A549 (cell line): ENCODE measurements around the gene LYRM7. TPM values are rescaled to one million over a fixed set of nuclear protein-coding genes. Genes with fewer than 3 reads are reported as not detected.

ENCODE experiments used
- ATAC-seq, 2 experiments: fragments of 200-7000 bp in 1 of 2; fragments of >200 bp in 1 of 2; cut with Nextera tagmentation in 1 of 2; cut with Tn5 transposase in 1 of 2; 3 replicates each; pipeline versions ENCODE4 v1.8.0 to v1.9.1; 2018 to 2020; ENCODE audit warnings: mild to moderate bottlenecking in 1 of 2, moderate library complexity in 1 of 2
- CTCF ChIA-PET: fragments of 300-600 bp; sonication (Branson Sonifier 250); formaldehyde crosslinking; extraction: SDS; loops from one replicate; lab custom pipeline; 2021; ENCODE audit warnings: antibody characterized with exemption, inconsistent platforms; lab: Yijun Ruan, JAX
- POLR2A ChIA-PET: fragments of 350-600 bp; formaldehyde crosslinking; extraction: SDS; loops from one replicate; lab custom pipeline; 2021; ENCODE audit warnings: antibody characterized with exemption, inconsistent platforms; lab: Yijun Ruan, JAX
- DNase-seq, 2 experiments: peaks; one replicate each; pipeline versions ENCODE4 v3.0.0 to v3.0.0-alpha.2; 2011 to 2016; ENCODE audit warnings: low read depth in 1 of 2, low spot score in 1 of 2
- FAIRE-seq: peaks from 2 replicates; lab custom pipeline; 2011; peaks lifted over from hg19 to GRCh38; lab: Jason Lieb, UNC
- H3K27ac ChIP-seq, 2 experiments: fragments of >200 bp; sonication (Bioruptor Twin); formaldehyde crosslinking; 3 replicates each; pipeline ENCODE4 v1.5.1; 2016 to 2017
- H3K4me1 ChIP-seq: fragments of >200 bp; sonication (Bioruptor Twin); formaldehyde crosslinking; 3 replicates; pipeline ENCODE4 v1.6.1; 2016
- H3K4me2 ChIP-seq: fragments of >200 bp; sonication (Bioruptor Twin); formaldehyde crosslinking; 3 replicates; pipeline ENCODE4 v1.6.1; 2016
- H3K4me3 ChIP-seq: fragments of >200 bp; sonication (Bioruptor Twin); formaldehyde crosslinking; 3 replicates; pipeline ENCODE4 v1.5.1; 2016
- H3K9me3 ChIP-seq: fragments of >200 bp; sonication (Bioruptor Twin); formaldehyde crosslinking; 3 replicates; pipeline ENCODE4 v1.6.1; 2016
- BHLHE40 ChIP-seq: IDR thresholded peaks from 2 replicates; pipeline ENCODE4 v1.6.1; 2012; ENCODE audit warnings: low read depth, low read length, inconsistent platforms
- CEBPB ChIP-seq, 2 experiments: fragments of >200 bp in 1 of 2; sonication (Bioruptor Twin) in 1 of 2; formaldehyde crosslinking in 1 of 2; IDR thresholded peaks; 2 replicates each; pipeline ENCODE4 v1.6.1; 2012 to 2016
- CHD2 ChIP-seq: fragments of 150-350 bp; IDR thresholded peaks from 2 replicates; pipeline ENCODE4 v1.6.1; 2014; ENCODE audit warnings: low read length; ENCODE audit not compliant: partially characterized antibody
- EHF ChIP-seq: fragments of 250-450 bp; sonication (Bioruptor Pico); IDR thresholded peaks from 2 replicates; pipeline ENCODE4 v1.5.0; 2020; ENCODE audit warnings: mild to moderate bottlenecking
- EHMT2 ChIP-seq: fragments of 200-600 bp; sonication (generic); IDR thresholded peaks from 2 replicates; pipeline ENCODE4 v1.6.1; 2016; ENCODE audit warnings: antibody characterized with exemption, low read depth, mild to moderate bottlenecking, moderate library complexity
- GATA3 ChIP-seq: IDR thresholded peaks from 2 replicates; pipeline ENCODE4 v1.6.1; 2012; ENCODE audit warnings: borderline replicate concordance
- HDAC2 ChIP-seq: fragments of 200-600 bp; sonication (generic); IDR thresholded peaks from 2 replicates; pipeline ENCODE4 v1.6.1; 2016
- HEYL ChIP-seq: fragments of 250-450 bp; sonication (Bioruptor Pico); IDR thresholded peaks from 2 replicates; pipeline ENCODE4 v1.8.0; 2021; ENCODE audit warnings: mild to moderate bottlenecking, moderate library complexity
- HOXA7 ChIP-seq: fragments of 250-450 bp; sonication (Bioruptor Pico); IDR thresholded peaks from 2 replicates; pipeline ENCODE4 v1.5.0; 2020; ENCODE audit warnings: mild to moderate bottlenecking, moderate library complexity
- HOXB13 ChIP-seq: fragments of 250-450 bp; sonication (Bioruptor Pico); IDR thresholded peaks from 2 replicates; pipeline ENCODE4 v1.5.0; 2020; ENCODE audit warnings: low read depth, mild to moderate bottlenecking, moderate library complexity
- HOXB5 ChIP-seq: fragments of 250-450 bp; sonication (Bioruptor Pico); IDR thresholded peaks from 2 replicates; pipeline ENCODE4 v1.5.0; 2020; ENCODE audit warnings: mild to moderate bottlenecking, moderate library complexity
- JUN ChIP-seq, 2 experiments: fragments of >200 bp; sonication (Bioruptor Twin); formaldehyde crosslinking; IDR thresholded peaks; 2 replicates in 1 of 2; 3 replicates in 1 of 2; pipeline ENCODE4 v1.6.1; 2016 to 2017
- KDM1A ChIP-seq: fragments of 200-600 bp; sonication (generic); IDR thresholded peaks from 2 replicates; pipeline ENCODE4 v1.6.1; 2016; ENCODE audit warnings: low read depth, mild to moderate bottlenecking
- KDM5A ChIP-seq: fragments of 200-600 bp; sonication (generic); IDR thresholded peaks from 2 replicates; pipeline ENCODE4 v1.6.1; 2016; ENCODE audit warnings: antibody characterized with exemption, mild to moderate bottlenecking
- MYC ChIP-seq: IDR thresholded peaks from 2 replicates; pipeline ENCODE4 v1.6.1; 2012; ENCODE audit warnings: mild to moderate bottlenecking, inconsistent platforms, low read length, improper control_type of control experiment, borderline replicate concordance
- NFE2L2 ChIP-seq: fragments of 150-350 bp; conservative IDR thresholded peaks from 2 replicates; pipeline ENCODE4 v1.6.1; 2014; ENCODE audit warnings: low read length
- NR3C1 ChIP-seq: fragments of >200 bp; sonication (Bioruptor Twin); formaldehyde crosslinking; IDR thresholded peaks from 3 replicates; pipeline ENCODE4 v1.6.1; 2017
- POLR2A ChIP-seq: IDR thresholded peaks from 2 replicates; pipeline ENCODE4 v1.6.1; 2012; ENCODE audit warnings: mild to moderate bottlenecking, low read length
- RAD21 ChIP-seq, 2 experiments: fragments of >200 bp in 1 of 2; sonication (Bioruptor Twin) in 1 of 2; formaldehyde crosslinking in 1 of 2; IDR thresholded peaks in 1 of 2; conservative IDR thresholded peaks in 1 of 2; 2 replicates in 1 of 2; 3 replicates in 1 of 2; pipeline ENCODE4 v1.6.1; 2012 to 2018; ENCODE audit warnings: inconsistent platforms in 1 of 2
- RFX5 ChIP-seq: fragments of 450-650 bp; IDR thresholded peaks from 2 replicates; pipeline ENCODE4 v1.7.1; 2014; ENCODE audit warnings: antibody characterized with exemption, mild to moderate bottlenecking, moderate library complexity
- SMC3 ChIP-seq: fragments of >200 bp; sonication (Bioruptor Twin); formaldehyde crosslinking; IDR thresholded peaks from 3 replicates; pipeline ENCODE4 v1.6.1; 2018; ENCODE audit warnings: inconsistent platforms
- TP53 ChIP-seq: fragments of 250-450 bp; sonication (Bioruptor Pico); IDR thresholded peaks from 2 replicates; pipeline ENCODE4 v1.5.0; 2021; ENCODE audit warnings: mild to moderate bottlenecking, moderate library complexity
- ZC3H11A ChIP-seq: fragments of 450-650 bp; IDR thresholded peaks from 2 replicates; pipeline ENCODE4 v1.6.1; 2014; ENCODE audit warnings: antibody characterized with exemption, mild to moderate bottlenecking
- ZFP36 ChIP-seq: fragments of 450-650 bp; IDR thresholded peaks from 2 replicates; pipeline ENCODE4 v1.6.1; 2014; ENCODE audit warnings: borderline replicate concordance; ENCODE audit not compliant: partially characterized antibody
- ZNF302 ChIP-seq: fragments of 250-450 bp; sonication (Bioruptor Pico); IDR thresholded peaks from 2 replicates; pipeline ENCODE4 v1.9.0; 2021; ENCODE audit warnings: inconsistent platforms, mild to moderate bottlenecking, moderate library complexity
- WGBS: methylation state at CpG from one replicate; pipeline ENCODE4 v1.1.6; 2017; ENCODE audit errors: missing lambda C conversion rate; 5-methylcytosine and 5-hydroxymethylcytosine counted together
- polyA minus RNA-seq: library from RNA; depleted of rRNA, polyadenylated mRNA; stranded (reverse); fragments of >200 nt; gene quantifications from 2 replicates; pipeline ENCODE4 v1.2.3, GENCODE V29; 2011; rRNA and poly(A)+ RNA removed
- polyA plus RNA-seq, 4 experiments: library from polyadenylated mRNA; depleted of rRNA in 3 of 4; stranded (reverse); fragments of >200 nt; fragmentation: RNase III in 1 of 4; extraction: RNeasy Plus Mini Kit Qiagen cat#74134 plus additional on column Dnase treatment in 1 of 4; gene quantifications; 2 replicates in 3 of 4; 3 replicates in 1 of 4; pipeline ENCODE4 v1.2.3, GENCODE V29; 2011 to 2017
- TF ChIP-seq, protein P1 (sequence below): IDR thresholded peaks from 2 replicates; pipeline ENCODE4 v1.6.1; 2012; ENCODE audit warnings: low read depth, borderline replicate concordance
- TF ChIP-seq, protein P2 (sequence below): fragments of 450-650 bp; IDR thresholded peaks from 2 replicates; pipeline ENCODE4 v1.6.1; 2014; ENCODE audit warnings: antibody characterized with exemption
- TF ChIP-seq, protein P3 (sequence below): fragments of >200 bp; sonication (Bioruptor Twin); formaldehyde crosslinking; IDR thresholded peaks from 3 replicates; pipeline ENCODE4 v1.5.1; 2016
- TF ChIP-seq, protein P4 (sequence below): fragments of 200-600 bp; sonication (generic); IDR thresholded peaks from 2 replicates; pipeline ENCODE4 v1.6.1; 2016; ENCODE audit warnings: antibody characterized with exemption, mild to moderate bottlenecking, moderate library complexity
- TF ChIP-seq, protein P5 (sequence below): IDR thresholded peaks from 2 replicates; pipeline ENCODE4 v1.6.1; 2012
- TF ChIP-seq, protein P6 (sequence below): fragments of >200 bp; sonication (Bioruptor Twin); formaldehyde crosslinking; IDR thresholded peaks from 3 replicates; pipeline ENCODE4 v1.6.1; 2016

The LYRM7 gene
- 4.6 and 6.2 TPM in 2 replicates for polyA plus RNA-seq (2011; rRNA removed)
- 1.2 and 1.4 TPM in 2 replicates for polyA plus RNA-seq (2012; cell fraction: cytosol; rRNA removed)
- 0.26 and 0.69 TPM in 2 replicates for polyA plus RNA-seq (2012; cell fraction: nucleus; rRNA removed)
- polyA plus RNA-seq (2017; fragmentation: RNase III; extraction: RNeasy Plus Mini Kit Qiagen cat#74134 plus additional on column Dnase treatment): 8.9 to 11.1 TPM (median 9.1 TPM) in 3 replicates
- polyA minus RNA-seq: 0.88 and 1.5 TPM in 2 replicates

DNA sequence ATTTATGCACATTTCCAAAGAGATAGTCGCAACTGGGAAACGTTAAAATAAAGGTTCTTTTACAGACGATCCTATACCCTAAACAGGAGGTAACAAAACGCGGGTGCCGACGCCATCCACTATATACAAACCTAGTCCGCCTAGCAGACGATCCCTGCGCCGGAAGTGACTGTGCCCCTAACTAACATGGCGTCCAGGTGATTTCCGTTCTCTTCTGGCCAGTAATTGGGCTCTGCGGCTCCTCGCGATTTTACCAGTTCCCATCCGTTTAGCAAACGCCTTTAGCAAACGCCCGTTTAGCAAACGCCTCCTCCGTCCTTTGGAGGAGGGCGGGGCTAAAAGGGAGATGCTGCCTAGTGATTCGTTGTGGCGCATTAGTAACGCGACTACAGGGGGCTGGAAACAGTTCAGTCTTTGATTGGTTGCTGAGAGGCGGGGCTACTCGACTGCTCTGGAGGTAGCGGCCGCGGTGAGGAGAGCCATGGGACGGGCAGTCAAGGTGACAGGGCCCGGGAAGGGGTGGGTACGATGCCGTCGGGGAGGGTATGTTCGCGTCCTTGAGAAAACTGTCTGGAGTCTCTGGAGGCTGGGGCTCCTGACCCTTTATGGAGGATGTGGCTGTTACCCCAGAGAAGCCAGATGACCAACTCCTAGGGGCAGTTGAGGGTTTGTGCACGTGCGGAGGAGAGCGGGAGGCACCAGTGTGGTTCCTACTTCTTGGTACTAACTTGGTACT, at the start of gene LYRM7:
LYRM7 (plus strand) TSS at position 405 of the 736 bp plus-strand sequence; CDS start at position 482, 77 bp downstream.
- no peaks in the 10 kb centered on the region for H3K9me3 ChIP-seq
- H3K4me2 ChIP-seq: peak within 1 kb of the TSS; percentile 92
- H3K27ac ChIP-seq: peak within 1 kb of the TSS; percentile 74 to 84
- H3K4me1 ChIP-seq: peaks cover 8% of the 10 kb centered on the region; the same call in 1 of the 3 replicates
- CTCF ChIA-PET: interaction anchor here (1.0 kb wide), 1 partner anchor 195 kb away, joined by 3 read pairs; no protein-coding TSS in a partner anchor
- 2% methylated on average over 42 of the region's 42 CpGs for WGBS
- peak; percentile 81 for FAIRE-seq
- POLR2A ChIA-PET: interaction anchor here (0.7 to 0.8 kb wide), 2 partner anchors 94 to 115 kb away, joined by 3 to 5 read pairs; no protein-coding TSS in a partner anchor
- ATAC-seq: peak; percentile 98 to 99
- peak within 1 kb of the TSS; percentile 55 for H3K4me3 ChIP-seq
- DNase-seq: peak; percentile 92 to 99
- TF ChIP-seq NR3C1 (no peak), JUN (IDR thresholded peaks at IDR 0.05) (peak in 1 of 2 experiments; percentile 84; a peak in 4 of 5 replicates), CEBPB (IDR thresholded peaks at IDR 0.05) (no peak; a peak in 1 of 4 replicates), EHF (CRISPR knock-in tag) (no peak), SMC3 (no peak), POLR2A (peak; percentile 59), HEYL (CRISPR knock-in tag) (no peak), RAD21 (conservative IDR thresholded peaks at IDR 0.05 in 1 of 2, IDR thresholded peaks at IDR 0.05 in 1 of 2) (no peak), EHMT2 (no peak), ZFP36 (no peak), ZC3H11A (no peak), CHD2 (peak; percentile 94), KDM5A (0 out of 2 replicates have a peak, but pooled peaks have one; percentile 22), HOXA7 (CRISPR knock-in tag) (no peak), TP53 (CRISPR knock-in tag) (no peak), RFX5 (peak; percentile 53; the same call in 1 of the 2 replicates), HOXB5 (CRISPR knock-in tag) (no peak), HDAC2 (no peak), NFE2L2 (no peak), HOXB13 (CRISPR knock-in tag) (no peak), GATA3 (no peak; the same call in 1 of the 2 replicates), ZNF302 (CRISPR knock-in tag) (no peak), BHLHE40 (peak; percentile 25; the same call in 1 of the 2 replicates), KDM1A (no peak), MYC (no peak)
- TF ChIP-seq, protein P1, sequence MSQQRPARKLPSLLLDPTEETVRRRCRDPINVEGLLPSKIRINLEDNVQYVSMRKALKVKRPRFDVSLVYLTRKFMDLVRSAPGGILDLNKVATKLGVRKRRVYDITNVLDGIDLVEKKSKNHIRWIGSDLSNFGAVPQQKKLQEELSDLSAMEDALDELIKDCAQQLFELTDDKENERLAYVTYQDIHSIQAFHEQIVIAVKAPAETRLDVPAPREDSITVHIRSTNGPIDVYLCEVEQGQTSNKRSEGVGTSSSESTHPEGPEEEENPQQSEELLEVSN: peak; percentile 39; the same call in 1 of the 2 replicates
- TF ChIP-seq, protein P2, sequence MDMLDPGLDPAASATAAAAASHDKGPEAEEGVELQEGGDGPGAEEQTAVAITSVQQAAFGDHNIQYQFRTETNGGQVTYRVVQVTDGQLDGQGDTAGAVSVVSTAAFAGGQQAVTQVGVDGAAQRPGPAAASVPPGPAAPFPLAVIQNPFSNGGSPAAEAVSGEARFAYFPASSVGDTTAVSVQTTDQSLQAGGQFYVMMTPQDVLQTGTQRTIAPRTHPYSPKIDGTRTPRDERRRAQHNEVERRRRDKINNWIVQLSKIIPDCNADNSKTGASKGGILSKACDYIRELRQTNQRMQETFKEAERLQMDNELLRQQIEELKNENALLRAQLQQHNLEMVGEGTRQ: no peak
- TF ChIP-seq, protein P3, sequence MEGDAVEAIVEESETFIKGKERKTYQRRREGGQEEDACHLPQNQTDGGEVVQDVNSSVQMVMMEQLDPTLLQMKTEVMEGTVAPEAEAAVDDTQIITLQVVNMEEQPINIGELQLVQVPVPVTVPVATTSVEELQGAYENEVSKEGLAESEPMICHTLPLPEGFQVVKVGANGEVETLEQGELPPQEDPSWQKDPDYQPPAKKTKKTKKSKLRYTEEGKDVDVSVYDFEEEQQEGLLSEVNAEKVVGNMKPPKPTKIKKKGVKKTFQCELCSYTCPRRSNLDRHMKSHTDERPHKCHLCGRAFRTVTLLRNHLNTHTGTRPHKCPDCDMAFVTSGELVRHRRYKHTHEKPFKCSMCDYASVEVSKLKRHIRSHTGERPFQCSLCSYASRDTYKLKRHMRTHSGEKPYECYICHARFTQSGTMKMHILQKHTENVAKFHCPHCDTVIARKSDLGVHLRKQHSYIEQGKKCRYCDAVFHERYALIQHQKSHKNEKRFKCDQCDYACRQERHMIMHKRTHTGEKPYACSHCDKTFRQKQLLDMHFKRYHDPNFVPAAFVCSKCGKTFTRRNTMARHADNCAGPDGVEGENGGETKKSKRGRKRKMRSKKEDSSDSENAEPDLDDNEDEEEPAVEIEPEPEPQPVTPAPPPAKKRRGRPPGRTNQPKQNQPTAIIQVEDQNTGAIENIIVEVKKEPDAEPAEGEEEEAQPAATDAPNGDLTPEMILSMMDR: no peak
- TF ChIP-seq, protein P4, sequence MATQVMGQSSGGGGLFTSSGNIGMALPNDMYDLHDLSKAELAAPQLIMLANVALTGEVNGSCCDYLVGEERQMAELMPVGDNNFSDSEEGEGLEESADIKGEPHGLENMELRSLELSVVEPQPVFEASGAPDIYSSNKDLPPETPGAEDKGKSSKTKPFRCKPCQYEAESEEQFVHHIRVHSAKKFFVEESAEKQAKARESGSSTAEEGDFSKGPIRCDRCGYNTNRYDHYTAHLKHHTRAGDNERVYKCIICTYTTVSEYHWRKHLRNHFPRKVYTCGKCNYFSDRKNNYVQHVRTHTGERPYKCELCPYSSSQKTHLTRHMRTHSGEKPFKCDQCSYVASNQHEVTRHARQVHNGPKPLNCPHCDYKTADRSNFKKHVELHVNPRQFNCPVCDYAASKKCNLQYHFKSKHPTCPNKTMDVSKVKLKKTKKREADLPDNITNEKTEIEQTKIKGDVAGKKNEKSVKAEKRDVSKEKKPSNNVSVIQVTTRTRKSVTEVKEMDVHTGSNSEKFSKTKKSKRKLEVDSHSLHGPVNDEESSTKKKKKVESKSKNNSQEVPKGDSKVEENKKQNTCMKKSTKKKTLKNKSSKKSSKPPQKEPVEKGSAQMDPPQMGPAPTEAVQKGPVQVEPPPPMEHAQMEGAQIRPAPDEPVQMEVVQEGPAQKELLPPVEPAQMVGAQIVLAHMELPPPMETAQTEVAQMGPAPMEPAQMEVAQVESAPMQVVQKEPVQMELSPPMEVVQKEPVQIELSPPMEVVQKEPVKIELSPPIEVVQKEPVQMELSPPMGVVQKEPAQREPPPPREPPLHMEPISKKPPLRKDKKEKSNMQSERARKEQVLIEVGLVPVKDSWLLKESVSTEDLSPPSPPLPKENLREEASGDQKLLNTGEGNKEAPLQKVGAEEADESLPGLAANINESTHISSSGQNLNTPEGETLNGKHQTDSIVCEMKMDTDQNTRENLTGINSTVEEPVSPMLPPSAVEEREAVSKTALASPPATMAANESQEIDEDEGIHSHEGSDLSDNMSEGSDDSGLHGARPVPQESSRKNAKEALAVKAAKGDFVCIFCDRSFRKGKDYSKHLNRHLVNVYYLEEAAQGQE: peak; percentile 91
- TF ChIP-seq, protein P5, sequence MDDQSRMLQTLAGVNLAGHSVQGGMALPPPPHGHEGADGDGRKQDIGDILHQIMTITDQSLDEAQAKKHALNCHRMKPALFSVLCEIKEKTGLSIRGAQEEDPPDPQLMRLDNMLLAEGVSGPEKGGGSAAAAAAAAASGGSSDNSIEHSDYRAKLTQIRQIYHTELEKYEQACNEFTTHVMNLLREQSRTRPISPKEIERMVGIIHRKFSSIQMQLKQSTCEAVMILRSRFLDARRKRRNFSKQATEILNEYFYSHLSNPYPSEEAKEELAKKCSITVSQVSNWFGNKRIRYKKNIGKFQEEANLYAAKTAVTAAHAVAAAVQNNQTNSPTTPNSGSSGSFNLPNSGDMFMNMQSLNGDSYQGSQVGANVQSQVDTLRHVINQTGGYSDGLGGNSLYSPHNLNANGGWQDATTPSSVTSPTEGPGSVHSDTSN: no peak
- TF ChIP-seq, protein P6, sequence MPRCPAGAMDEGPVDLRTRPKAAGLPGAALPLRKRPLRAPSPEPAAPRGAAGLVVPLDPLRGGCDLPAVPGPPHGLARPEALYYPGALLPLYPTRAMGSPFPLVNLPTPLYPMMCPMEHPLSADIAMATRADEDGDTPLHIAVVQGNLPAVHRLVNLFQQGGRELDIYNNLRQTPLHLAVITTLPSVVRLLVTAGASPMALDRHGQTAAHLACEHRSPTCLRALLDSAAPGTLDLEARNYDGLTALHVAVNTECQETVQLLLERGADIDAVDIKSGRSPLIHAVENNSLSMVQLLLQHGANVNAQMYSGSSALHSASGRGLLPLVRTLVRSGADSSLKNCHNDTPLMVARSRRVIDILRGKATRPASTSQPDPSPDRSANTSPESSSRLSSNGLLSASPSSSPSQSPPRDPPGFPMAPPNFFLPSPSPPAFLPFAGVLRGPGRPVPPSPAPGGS: peak; percentile 60; the same call in 1 of the 3 replicates
